Testis (tissue), 3 donors: ENCODE measurements around the gene HSPB7. TPM values are rescaled to one million over a fixed set of nuclear protein-coding genes. Genes with fewer than 3 reads are reported as not detected.
"Not testable (repeated sequence)": the region's sequence is repeated elsewhere in the genome, so short reads cannot be mapped to it uniquely, and the experiment has no call there.

Experiments
- DNase-seq: peaks from one replicate; pipeline ENCODE4 v3.0.0-alpha.2; 2019
- H3K27ac ChIP-seq, 2 donors: fragments of 200-600 bp; sonication (generic); one replicate each; pipeline ENCODE4 v1.5.1; 2019
- H3K27me3 ChIP-seq: fragments of 200-600 bp; sonication (generic); one replicate; pipeline ENCODE4 v1.5.1; 2019
- H3K36me3 ChIP-seq: fragments of 200-600 bp; sonication (generic); one replicate; pipeline ENCODE4 v1.5.1; 2017; ENCODE audit warnings: low read depth; ENCODE audit errors: missing control alignments
- H3K4me1 ChIP-seq: fragments of 200-600 bp; sonication (generic); one replicate; pipeline ENCODE4 v1.5.1; 2019
- H3K4me3 ChIP-seq, 2 donors: fragments of 200-600 bp; sonication (generic); one replicate each; pipeline ENCODE4 v1.5.1; 2017 to 2019
- H3K9me3 ChIP-seq: fragments of 200-600 bp; sonication (generic); one replicate; pipeline ENCODE4 v1.5.1; 2017
- CTCF ChIP-seq, 3 experiments: fragments of 450-650 bp in 2 of 3; fragments of 200-600 bp in 1 of 3; sonication (generic) in 1 of 3; IDR thresholded peaks; one replicate each; pipeline ENCODE4 v1.5.1; 2016 to 2019; ENCODE audit warnings: antibody characterized with exemption in 3 of 3, mild to moderate bottlenecking in 2 of 3, moderate library complexity in 1 of 3
- POLR2A ChIP-seq: fragments of 450-650 bp; IDR thresholded peaks from one replicate; pipeline ENCODE4 v1.6.1; 2017; ENCODE audit warnings: antibody characterized with exemption, mild to moderate bottlenecking, moderate library complexity
- WGBS, 2 donors: methylation state at CpG; one replicate each; pipeline ENCODE4 v1.1.5; 2018; 5-methylcytosine and 5-hydroxymethylcytosine counted together
- intact Hi-C: fragments of 100-400 bp; cut with DNase I; formaldehyde crosslinking; loops from one replicate; pipeline ENCODE4 v1.15.1; 2023; ENCODE audit warnings: low total_unique reads
- polyA plus RNA-seq: library from polyadenylated mRNA; stranded (reverse); fragments of 350-450 nt; fragmentation: Illumina TruSeq; extraction: RNeasy Lipid Tissue Mini Kit (QIAGEN cat#74804); gene quantifications from one replicate; pipeline ENCODE4 v1.2.3, GENCODE V29; 2014; ENCODE audit warnings: low read depth, low replicate concordance; ENCODE audit not compliant: insufficient read depth
- total RNA-seq, 2 donors: library from RNA; depleted of rRNA; stranded (reverse); fragments of >200 nt; gene quantifications; one replicate each; pipeline ENCODE4 v1.2.3, GENCODE V29; 2016

The HSPB7 gene
- total and polyA plus RNA-seq, 3 donors from 2014 or later = 9.0 to 31.2 (median 11.7) TPM

- no peaks in the 10 kb centered on the region for H3K36me3 ChIP-seq
- DNase-seq = no peak
- no peak for TF ChIP-seq CTCF (IDR thresholded peaks at IDR 0.05)
- no peak for TF ChIP-seq POLR2A
- intact Hi-C loops = no loop called here
- no peaks in the 10 kb centered on the region for H3K9me3 ChIP-seq
- H3K4me3 ChIP-seq = no peak overlapping the region
- H3K27me3 ChIP-seq = no peaks in the 10 kb centered on the region
- peaks cover under 1% of the 10 kb centered on the region for H3K4me1 ChIP-seq
- 83 to 86% methylated on average over 3 of the region's 3 CpGs for WGBS, 2 donors
- no peak overlapping the region for H3K27ac ChIP-seq
These were observed 36.2 kb downstream of the HSPB7 start for GRCh38 chr1:15981679-15982078.

- intact Hi-C loops, H3K27ac ChIP-seq, H3K27me3 ChIP-seq, H3K36me3 ChIP-seq, H3K4me3 ChIP-seq, DNase-seq, H3K9me3 ChIP-seq: not testable (repeated sequence)
- peaks cover 12% of the 10 kb centered on the region for H3K4me1 ChIP-seq
- WGBS, 2 donors = 70 to 80% methylated on average over 4 of the region's 4 CpGs
These were observed 39.9 kb downstream of the HSPB7 start for GRCh38 chr1:15977947-15978346.

GRCh38 chr1:15975805-15976680, 41.8 kb downstream of the HSPB7 start, which contains the start of gene ZBTB17:
Gene ZBTB17 (minus strand): TSS chr1:15976101. CDS start chr1:15948495, 27,606 bp downstream.
- peak within 1 kb of the TSS; percentile 76 to 96 for H3K4me3 ChIP-seq
- intact Hi-C loops = no loop called here
- H3K27me3 ChIP-seq = no peaks in the 10 kb centered on the region
- peaks cover 12% of the 10 kb centered on the region for H3K4me1 ChIP-seq
- peak within 1 kb of the TSS; percentile 69 to 82 for H3K27ac ChIP-seq
- peak; percentile 95 for DNase-seq
- no peaks in the 10 kb centered on the region for H3K36me3 ChIP-seq
- TF ChIP-seq CTCF (IDR thresholded peaks at IDR 0.05) = no peak
- TF ChIP-seq POLR2A = no peak
- no peaks in the 10 kb centered on the region for H3K9me3 ChIP-seq
- WGBS, 2 donors = 7 to 11% methylated on average over 20 to 46 of the region's 47 CpGs

- TF ChIP-seq POLR2A = no peak
- TF ChIP-seq CTCF (IDR thresholded peaks at IDR 0.05) = no peak
- peaks cover 12% of the 10 kb centered on the region for H3K4me1 ChIP-seq
- no peaks in the 10 kb centered on the region for H3K9me3 ChIP-seq
- intact Hi-C loops = no loop called here
- peak overlapping the region; percentile 76 to 96 for H3K4me3 ChIP-seq
- peak overlapping the region; percentile 69 to 82 for H3K27ac ChIP-seq
- H3K27me3 ChIP-seq = no peaks in the 10 kb centered on the region
- no peaks in the 10 kb centered on the region for H3K36me3 ChIP-seq
- WGBS, 2 donors = 2% methylated on average over 10 to 46 of the region's 47 CpGs
- DNase-seq = peak; percentile 63
These were observed 42.5 kb downstream of the HSPB7 start for GRCh38 chr1:15975358-15975804.

GRCh38 chr1:15974855-15975254, 43.0 kb downstream of the HSPB7 start:
- Histone ChIP-seq H3K4me1 (peaks cover 12% of the 10 kb centered on the region), H3K27me3 (no peaks in the 10 kb centered on the region), H3K36me3 (no peaks in the 10 kb centered on the region), H3K9me3 (no peaks in the 10 kb centered on the region), H3K27ac (no peak overlapping the region), H3K4me3 (peak overlapping the region; percentile 76 to 96)
- WGBS, 2 donors = 38 to 39% methylated on average over 9 of the region's 9 CpGs
- intact Hi-C loops = no loop called here
- DNase-seq = no peak
- no peak for TF ChIP-seq CTCF (IDR thresholded peaks at IDR 0.05)
- no peak for TF ChIP-seq POLR2A
